HepG2 (cell line): ENCODE results near the gene HAUS1. TPM values are rescaled to one million over a fixed set of nuclear protein-coding genes. Genes with fewer than 3 reads are reported as not detected.

Experiments used
- BCL6 ChIP-seq: IDR thresholded peaks from 2 replicates; pipeline ENCODE4 v1.6.1; 2016; ENCODE audit warnings: missing genetic modification reagents, missing compliant biosample characterization
- CEBPZ ChIP-seq: IDR thresholded peaks from 2 replicates; pipeline ENCODE4 v1.6.1; 2012; ENCODE audit warnings: low read length, improper control_type of control experiment
- FOXO1 ChIP-seq: sonication (generic); formaldehyde crosslinking; IDR thresholded peaks from 2 replicates; pipeline ENCODE4 v1.4.0; 2020; ENCODE audit warnings: missing genetic modification reagents
- MEIS2 ChIP-seq: sonication (generic); formaldehyde crosslinking; IDR thresholded peaks from 2 replicates; pipeline ENCODE4 v1.9.0; 2021; ENCODE audit warnings: mild to moderate bottlenecking, missing genetic modification reagents
- PAF1 ChIP-seq: IDR thresholded peaks from 2 replicates; pipeline ENCODE4 v1.6.1; 2016; ENCODE audit warnings: missing genetic modification reagents, missing compliant biosample characterization
- RFX5 ChIP-seq: IDR thresholded peaks from 2 replicates; pipeline ENCODE4 v1.6.1; 2011; ENCODE audit warnings: low read depth, low read length, improper control_type of control experiment
- SOX5 ChIP-seq: IDR thresholded peaks from 2 replicates; pipeline ENCODE4 v1.6.1; 2016; ENCODE audit warnings: borderline replicate concordance
- ZBTB49 ChIP-seq: sonication (generic); formaldehyde crosslinking; IDR thresholded peaks from 2 replicates; pipeline ENCODE4 v1.4.0; 2020; ENCODE audit warnings: missing genetic modification reagents, borderline replicate concordance
- ZFP90 ChIP-seq: sonication (generic); formaldehyde crosslinking; IDR thresholded peaks from 2 replicates; pipeline ENCODE4 v1.8.0; 2022; ENCODE audit warnings: missing genetic modification reagents, mild to moderate bottlenecking, inconsistent platforms, borderline replicate concordance
- ZNF317 ChIP-seq: sonication (generic); formaldehyde crosslinking; IDR thresholded peaks from 2 replicates; pipeline ENCODE4 v1.5.0; 2020; ENCODE audit warnings: mild to moderate bottlenecking, missing genetic modification reagents
- ZNF549 ChIP-seq: sonication (generic); formaldehyde crosslinking; IDR thresholded peaks from 2 replicates; pipeline ENCODE4 v1.5.0; 2020; ENCODE audit warnings: missing genetic modification reagents
- ZNF552 ChIP-seq: sonication (generic); formaldehyde crosslinking; IDR thresholded peaks from 2 replicates; pipeline ENCODE4 v1.9.0; 2022; ENCODE audit warnings: missing genetic modification reagents, mild to moderate bottlenecking, borderline replicate concordance
- polyA plus RNA-seq, 8 experiments: library from polyadenylated mRNA; depleted of rRNA in 3 of 8; stranded (reverse) in 7 of 8; unstranded in 1 of 8; fragments of >200 nt; fragmentation: Illumina TruSeq in 4 of 8; extraction: Trizol in 4 of 8; gene quantifications; 2 replicates each; pipeline versions ENCODE4 v1.2.1 to v1.2.3, GENCODE V29; 2011 to 2016; ENCODE audit warnings: low read depth in 4 of 8, missing spikeins in 1 of 8, mixed read lengths in 1 of 8; ENCODE audit not compliant: insufficient read depth in 1 of 8
- total RNA-seq, 5 experiments: library from RNA; depleted of rRNA; stranded (reverse); fragments of >200 nt; fragmentation: Illumina TruSeq; extraction: Trizol; gene quantifications; 2 replicates each; pipeline ENCODE4 v1.2.3, GENCODE V29; 2016; ENCODE audit warnings: low read depth in 1 of 5
- TF ChIP-seq, protein P1 (sequence below): sonication (generic); formaldehyde crosslinking; IDR thresholded peaks from 2 replicates; pipeline ENCODE4 v1.9.0; 2021; ENCODE audit warnings: missing genetic modification reagents, mild to moderate bottlenecking, borderline replicate concordance
- TF ChIP-seq, protein P2 (sequence below): sonication (generic); formaldehyde crosslinking; IDR thresholded peaks from 2 replicates; pipeline ENCODE4 v1.4.0; 2020; ENCODE audit warnings: missing genetic modification reagents

Gene HAUS1
- total and polyA plus RNA-seq, 2 of the 13 experiments (the other 11 are each of a cell fraction or from before 2014, with no cell fraction given) = 20.6 to 59.2 TPM

GRCh38 chr18:46173393-46174341 is 69.5 kb downstream of the HAUS1 start (continued):
- TF ChIP-seq CEBPZ = no peak
- TF ChIP-seq MEIS2 (CRISPR knock-in tag) = peak; percentile 69
- peak; percentile 35; the same call in 1 of the 2 replicates for TF ChIP-seq BCL6
- no peak for TF ChIP-seq PAF1 (CRISPR knock-in tag)
- no peak for TF ChIP-seq RFX5
- TF ChIP-seq, protein P1, sequence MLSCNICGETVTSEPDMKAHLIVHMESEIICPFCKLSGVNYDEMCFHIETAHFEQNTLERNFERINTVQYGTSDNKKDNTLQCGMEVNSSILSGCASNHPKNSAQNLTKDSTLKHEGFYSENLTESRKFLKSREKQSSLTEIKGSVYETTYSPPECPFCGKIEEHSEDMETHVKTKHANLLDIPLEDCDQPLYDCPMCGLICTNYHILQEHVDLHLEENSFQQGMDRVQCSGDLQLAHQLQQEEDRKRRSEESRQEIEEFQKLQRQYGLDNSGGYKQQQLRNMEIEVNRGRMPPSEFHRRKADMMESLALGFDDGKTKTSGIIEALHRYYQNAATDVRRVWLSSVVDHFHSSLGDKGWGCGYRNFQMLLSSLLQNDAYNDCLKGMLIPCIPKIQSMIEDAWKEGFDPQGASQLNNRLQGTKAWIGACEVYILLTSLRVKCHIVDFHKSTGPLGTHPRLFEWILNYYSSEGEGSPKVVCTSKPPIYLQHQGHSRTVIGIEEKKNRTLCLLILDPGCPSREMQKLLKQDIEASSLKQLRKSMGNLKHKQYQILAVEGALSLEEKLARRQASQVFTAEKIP (CRISPR knock-in tag) = no peak
- peak; percentile 29; the same call in 1 of the 2 replicates for TF ChIP-seq SOX5
- no peak for TF ChIP-seq ZNF549
- no peak; the same call in 1 of the 2 replicates for TF ChIP-seq ZNF552
- TF ChIP-seq ZNF317 (CRISPR knock-in tag) = peak; percentile 65; the same call in 1 of the 2 replicates
- 0 out of 2 replicates have a peak, but pooled peaks have one; percentile 10 for TF ChIP-seq ZBTB49
- TF ChIP-seq, protein P2, sequence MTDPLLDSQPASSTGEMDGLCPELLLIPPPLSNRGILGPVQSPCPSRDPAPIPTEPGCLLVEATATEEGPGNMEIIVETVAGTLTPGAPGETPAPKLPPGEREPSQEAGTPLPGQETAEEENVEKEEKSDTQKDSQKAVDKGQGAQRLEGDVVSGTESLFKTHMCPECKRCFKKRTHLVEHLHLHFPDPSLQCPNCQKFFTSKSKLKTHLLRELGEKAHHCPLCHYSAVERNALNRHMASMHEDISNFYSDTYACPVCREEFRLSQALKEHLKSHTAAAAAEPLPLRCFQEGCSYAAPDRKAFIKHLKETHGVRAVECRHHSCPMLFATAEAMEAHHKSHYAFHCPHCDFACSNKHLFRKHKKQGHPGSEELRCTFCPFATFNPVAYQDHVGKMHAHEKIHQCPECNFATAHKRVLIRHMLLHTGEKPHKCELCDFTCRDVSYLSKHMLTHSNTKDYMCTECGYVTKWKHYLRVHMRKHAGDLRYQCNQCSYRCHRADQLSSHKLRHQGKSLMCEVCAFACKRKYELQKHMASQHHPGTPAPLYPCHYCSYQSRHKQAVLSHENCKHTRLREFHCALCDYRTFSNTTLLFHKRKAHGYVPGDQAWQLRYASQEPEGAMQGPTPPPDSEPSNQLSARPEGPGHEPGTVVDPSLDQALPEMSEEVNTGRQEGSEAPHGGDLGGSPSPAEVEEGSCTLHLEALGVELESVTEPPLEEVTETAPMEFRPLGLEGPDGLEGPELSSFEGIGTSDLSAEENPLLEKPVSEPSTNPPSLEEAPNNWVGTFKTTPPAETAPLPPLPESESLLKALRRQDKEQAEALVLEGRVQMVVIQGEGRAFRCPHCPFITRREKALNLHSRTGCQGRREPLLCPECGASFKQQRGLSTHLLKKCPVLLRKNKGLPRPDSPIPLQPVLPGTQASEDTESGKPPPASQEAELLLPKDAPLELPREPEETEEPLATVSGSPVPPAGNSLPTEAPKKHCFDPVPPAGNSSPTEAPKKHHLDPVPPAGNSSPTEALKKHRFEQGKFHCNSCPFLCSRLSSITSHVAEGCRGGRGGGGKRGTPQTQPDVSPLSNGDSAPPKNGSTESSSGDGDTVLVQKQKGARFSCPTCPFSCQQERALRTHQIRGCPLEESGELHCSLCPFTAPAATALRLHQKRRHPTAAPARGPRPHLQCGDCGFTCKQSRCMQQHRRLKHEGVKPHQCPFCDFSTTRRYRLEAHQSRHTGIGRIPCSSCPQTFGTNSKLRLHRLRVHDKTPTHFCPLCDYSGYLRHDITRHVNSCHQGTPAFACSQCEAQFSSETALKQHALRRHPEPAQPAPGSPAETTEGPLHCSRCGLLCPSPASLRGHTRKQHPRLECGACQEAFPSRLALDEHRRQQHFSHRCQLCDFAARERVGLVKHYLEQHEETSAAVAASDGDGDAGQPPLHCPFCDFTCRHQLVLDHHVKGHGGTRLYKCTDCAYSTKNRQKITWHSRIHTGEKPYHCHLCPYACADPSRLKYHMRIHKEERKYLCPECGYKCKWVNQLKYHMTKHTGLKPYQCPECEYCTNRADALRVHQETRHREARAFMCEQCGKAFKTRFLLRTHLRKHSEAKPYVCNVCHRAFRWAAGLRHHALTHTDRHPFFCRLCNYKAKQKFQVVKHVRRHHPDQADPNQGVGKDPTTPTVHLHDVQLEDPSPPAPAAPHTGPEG (CRISPR knock-in tag) = no peak
- 0 out of 2 replicates have a peak, but pooled peaks have one; percentile 60 for TF ChIP-seq ZFP90 (CRISPR knock-in tag)
- TF ChIP-seq FOXO1 (CRISPR knock-in tag) = peak; percentile 23; the same call in 1 of the 2 replicates
